Measurements from ENCODE around the gene WDFY1.

Gene WDFY1, protein sequence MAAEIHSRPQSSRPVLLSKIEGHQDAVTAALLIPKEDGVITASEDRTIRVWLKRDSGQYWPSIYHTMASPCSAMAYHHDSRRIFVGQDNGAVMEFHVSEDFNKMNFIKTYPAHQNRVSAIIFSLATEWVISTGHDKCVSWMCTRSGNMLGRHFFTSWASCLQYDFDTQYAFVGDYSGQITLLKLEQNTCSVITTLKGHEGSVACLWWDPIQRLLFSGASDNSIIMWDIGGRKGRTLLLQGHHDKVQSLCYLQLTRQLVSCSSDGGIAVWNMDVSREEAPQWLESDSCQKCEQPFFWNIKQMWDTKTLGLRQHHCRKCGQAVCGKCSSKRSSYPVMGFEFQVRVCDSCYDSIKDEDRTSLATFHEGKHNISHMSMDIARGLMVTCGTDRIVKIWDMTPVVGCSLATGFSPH

GRCh38 chr2:223944703-223945531 lies at the start of gene WDFY1:
WDFY1 (minus strand) TSS chr2:223945335; CDS start chr2:223945284, 51 bp downstream.
- TF ChIP-seq CTCF (IDR thresholded peaks at IDR 0.05), result no peak

DNA sequence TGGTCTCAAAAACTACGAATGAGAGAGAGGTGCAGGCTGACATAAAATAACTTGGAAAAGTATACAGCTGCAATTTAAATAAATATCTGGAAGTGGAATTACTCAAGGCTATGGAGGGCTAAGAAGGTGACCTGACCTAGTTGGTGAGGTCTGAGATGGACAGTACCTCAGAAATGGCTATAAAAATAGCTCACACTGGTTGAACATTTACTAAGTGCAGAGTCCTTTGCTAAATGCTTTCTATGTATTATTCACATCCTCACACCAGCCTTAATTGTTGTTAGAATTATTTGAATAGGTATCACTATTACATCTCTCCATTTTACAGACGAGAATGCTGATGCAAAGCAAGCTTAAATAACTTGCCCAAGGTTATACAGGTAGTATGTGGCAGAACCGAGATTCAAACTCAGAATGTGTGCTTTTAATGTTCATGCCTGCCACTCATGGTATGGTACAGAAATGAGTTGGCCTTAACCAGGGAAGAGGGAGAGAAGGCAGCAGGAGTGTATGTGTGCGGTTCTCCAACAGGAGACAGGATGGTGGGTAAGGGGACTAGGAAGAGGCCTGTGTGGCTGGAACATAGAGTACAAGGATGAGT lies 49.5 kb upstream of the WDFY1 start:
- TF ChIP-seq CTCF (IDR thresholded peaks at IDR 0.05), result no peak

DNA sequence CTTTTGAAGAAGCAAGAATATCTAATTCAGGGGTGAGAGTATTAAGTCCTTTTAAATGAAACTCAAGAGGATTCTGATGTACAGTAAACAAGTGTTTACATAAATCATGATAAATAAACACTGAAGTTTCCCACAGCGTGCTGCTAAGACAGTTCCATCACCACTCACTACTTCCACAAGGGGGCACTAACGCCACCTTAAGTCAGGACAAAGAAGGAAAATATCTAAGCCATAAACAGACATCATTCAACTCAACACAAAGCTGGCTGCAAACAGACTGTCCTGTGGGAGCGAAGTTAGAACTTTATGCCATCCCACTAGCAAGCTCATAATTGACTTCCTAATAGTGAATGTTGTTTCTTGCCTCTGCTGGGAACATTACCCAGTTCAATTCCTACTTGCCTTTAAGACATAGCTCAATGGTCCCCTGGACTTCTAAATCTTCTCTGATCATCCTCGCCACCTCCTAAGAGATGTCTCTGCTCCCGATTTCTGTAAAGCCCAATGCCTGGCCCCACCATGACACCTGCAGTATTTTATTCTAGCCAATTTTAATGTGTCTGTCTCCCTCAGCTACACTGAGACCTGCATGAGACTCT lies 48.6 kb upstream of the WDFY1 start:
- peak; percentile 74 for TF ChIP-seq CTCF (IDR thresholded peaks at IDR 0.05)

- no peak for TF ChIP-seq CTCF (IDR thresholded peaks at IDR 0.05)
Observed at GRCh38 chr2:223991611-223992010, 46.5 kb upstream of the WDFY1 start.

DNA sequence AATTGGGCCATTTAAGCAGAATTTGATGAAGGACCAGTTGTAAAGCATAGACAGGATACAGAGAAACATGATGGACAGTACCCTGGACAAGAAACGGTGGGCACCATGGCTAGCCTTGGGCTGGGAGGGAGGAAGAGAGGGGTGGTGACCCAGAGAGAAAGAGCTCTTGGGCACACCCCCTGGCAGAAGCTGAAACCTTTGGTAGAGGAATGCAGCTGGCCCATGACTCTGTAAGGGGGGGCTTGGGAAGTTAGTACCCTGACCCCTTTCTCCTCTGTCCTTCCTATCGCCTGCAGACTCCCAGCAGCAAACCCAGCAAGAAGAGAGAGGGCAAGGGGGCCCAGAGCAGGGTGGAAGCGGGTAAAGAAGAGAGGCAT lies 44.7 kb upstream of the WDFY1 start:
- TF ChIP-seq CTCF (IDR thresholded peaks at IDR 0.05), result no peak

DNA sequence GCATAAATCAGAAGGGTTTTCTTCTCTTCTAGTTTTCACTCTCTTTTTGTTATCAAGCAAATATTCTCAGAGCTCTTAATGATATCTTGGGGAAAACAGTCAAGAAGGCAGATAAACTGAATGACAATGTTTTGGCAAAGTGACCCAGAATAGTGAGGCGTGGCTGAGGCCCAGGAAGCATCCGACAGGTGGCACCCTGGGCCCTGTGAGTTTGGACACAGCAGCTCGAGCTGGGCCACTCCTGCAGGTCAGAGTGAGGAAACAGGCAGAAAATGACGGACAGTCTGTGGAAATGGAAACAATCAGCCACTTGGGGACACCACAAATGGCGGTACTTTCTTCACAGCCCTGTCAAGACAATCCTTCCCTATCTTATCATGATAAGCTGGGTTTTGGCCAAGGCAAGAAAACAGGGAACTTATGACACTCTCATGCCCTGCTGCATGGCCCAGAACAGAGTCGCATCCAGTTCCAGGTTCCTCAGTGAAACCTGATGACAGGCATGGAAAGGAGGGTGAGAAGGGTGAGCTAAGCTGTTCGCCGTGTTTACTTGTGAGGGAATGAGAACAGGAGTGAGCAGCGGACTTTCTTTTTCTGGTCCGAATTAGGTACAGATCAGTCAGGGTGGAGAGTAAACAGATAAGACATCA lies 44.2 kb upstream of the WDFY1 start:
- TF ChIP-seq CTCF (IDR thresholded peaks at IDR 0.05), result peak; percentile 69

- no peak for TF ChIP-seq CTCF (IDR thresholded peaks at IDR 0.05)
Observed at GRCh38 chr2:223981241-223981640, 36.1 kb upstream of the WDFY1 start.

Data from LNCAP (cell line).